Left lung (tissue), 10 donors: ENCODE results near the gene LGI4. TPM values are rescaled to one million over a fixed set of nuclear protein-coding genes. Genes with fewer than 3 reads are reported as not detected.

ENCODE experiments used
- ATAC-seq: fragments of 200-7000 bp; cut with Tn5 transposase; one replicate; pipeline ENCODE4 v1.9.1; 2020; ENCODE audit warnings: moderate library complexity
- DNase-seq, 4 donors: peaks; one replicate each; pipeline ENCODE4 v3.0.0-alpha.2; 2013 to 2020
- H3K27ac ChIP-seq, 2 donors: fragments of 200-600 bp; sonication (generic) in 1 of 2; one replicate each; pipeline versions ENCODE4 v1.5.0 to v1.8.0; 2020 to 2021
- H3K27me3 ChIP-seq, 2 donors: fragments of 200-600 bp; sonication (generic) in 1 of 2; one replicate each; pipeline versions ENCODE4 v1.5.0 to v1.8.0; 2020 to 2021
- H3K36me3 ChIP-seq, 2 donors: fragments of 200-600 bp; sonication (generic) in 1 of 2; one replicate each; pipeline versions ENCODE4 v1.5.0 to v1.8.0; 2020 to 2021
- H3K4me1 ChIP-seq, 2 donors: fragments of 200-600 bp; one replicate each; pipeline ENCODE4 v1.8.0; 2021
- H3K4me3 ChIP-seq, 2 donors: fragments of 200-600 bp; sonication (generic) in 1 of 2; one replicate each; pipeline versions ENCODE4 v1.5.0 to v1.8.0; 2020 to 2021; ENCODE audit warnings: mild to moderate bottlenecking in 1 of 2
- H3K9me3 ChIP-seq, 2 donors: fragments of 200-600 bp; sonication (generic) in 1 of 2; one replicate each; pipeline versions ENCODE4 v1.5.0 to v1.8.0; 2020 to 2021
- CTCF ChIP-seq, 2 donors: fragments of 200-600 bp; sonication (generic) in 1 of 2; IDR thresholded peaks; one replicate each; pipeline versions ENCODE4 v1.5.0 to v1.8.0; 2021; ENCODE audit warnings: antibody characterized with exemption in 2 of 2
- intact Hi-C, 2 donors: fragments of 100-400 bp; cut with DNase I; formaldehyde crosslinking; loops; one replicate each; pipeline versions ENCODE4 v1.11.2 to v1.14.2; 2022
- polyA plus RNA-seq, 6 donors: library from polyadenylated mRNA; unstranded; fragments of 120-200 nt; gene quantifications; one replicate each; pipeline ENCODE4 v1.2.1, GENCODE V29; 2013; ENCODE audit not compliant: insufficient read length in 6 of 6
- total RNA-seq, 2 donors: library from RNA; stranded (reverse); fragmentation: NEBNext Ultra II Directional; extraction: Animal tissue kit (Norgen Biotek cat#: 25700); gene quantifications; one replicate each; pipeline ENCODE4 v1.2.1, GENCODE V29; 2021
- donor health status: DM: no; HTN: yes; CAD: no.
- donor health status: DM: no; HTN: no; CAD: no.

Gene LGI4
- total and polyA plus RNA-seq, 8 donors, result 1.8 to 3.4 (median 2.7) TPM

- no peaks in the 10 kb centered on the region for H3K36me3 ChIP-seq
- peaks cover 0 to 4% of the 10 kb centered on the region in 2 donors for H3K4me1 ChIP-seq
- no peak overlapping the region for H3K4me3 ChIP-seq
- TF ChIP-seq CTCF (IDR thresholded peaks at IDR 0.05), result no peak
- H3K9me3 ChIP-seq, result no peaks in the 10 kb centered on the region
- ATAC-seq (no peak), DNase-seq (no peak)
- intact Hi-C loops, result no loop called here
- H3K27me3 ChIP-seq, result peaks cover 0 to 19% of the 10 kb centered on the region in 2 donors
- H3K27ac ChIP-seq, result no peak overlapping the region
Measured at GRCh38 chr19:35088131-35088913, 46.5 kb downstream of the LGI4 start.

GRCh38 chr19:35087393-35087792 is 47.5 kb downstream of the LGI4 start:
- no peak overlapping the region for H3K4me3 ChIP-seq
- no peak overlapping the region for H3K27ac ChIP-seq
- H3K27me3 ChIP-seq, result peaks cover 0 to 19% of the 10 kb centered on the region in 2 donors
- no peaks in the 10 kb centered on the region for H3K36me3 ChIP-seq
- H3K4me1 ChIP-seq, result peaks cover 0 to 4% of the 10 kb centered on the region in 2 donors
- intact Hi-C loops, result no loop called here
- ATAC-seq, result no peak
- DNase-seq, result peak in 1 of 4 donors; percentile 13
- TF ChIP-seq CTCF (IDR thresholded peaks at IDR 0.05), result no peak
- no peaks in the 10 kb centered on the region for H3K9me3 ChIP-seq

GRCh38 chr19:35086455-35086854 is 48.4 kb downstream of the LGI4 start:
- Histone ChIP-seq H3K36me3 (no peaks in the 10 kb centered on the region), H3K9me3 (no peaks in the 10 kb centered on the region), H3K27me3 (peaks cover 0 to 18% of the 10 kb centered on the region in 2 donors), H3K4me1 (peaks cover 0 to 4% of the 10 kb centered on the region in 2 donors), H3K27ac (no peak overlapping the region), H3K4me3 (no peak overlapping the region)
- ATAC-seq (no peak), DNase-seq (no peak)
- no peak for TF ChIP-seq CTCF (IDR thresholded peaks at IDR 0.05)
- intact Hi-C loops, result no loop called here

- Histone ChIP-seq H3K27me3 (peaks cover 0 to 13% of the 10 kb centered on the region in 2 donors), H3K4me3 (no peak overlapping the region), H3K27ac (no peak overlapping the region), H3K36me3 (no peaks in the 10 kb centered on the region), H3K9me3 (no peaks in the 10 kb centered on the region), H3K4me1 (peaks cover 0 to 4% of the 10 kb centered on the region in 2 donors)
- intact Hi-C loops, result no loop called here
- ATAC-seq (no peak), DNase-seq (peak in 1 of 4 donors; percentile 3)
- no peak for TF ChIP-seq CTCF (IDR thresholded peaks at IDR 0.05)
Measured at GRCh38 chr19:35085947-35086346, 48.9 kb downstream of the LGI4 start.

- intact Hi-C loops, result no loop called here
- Histone ChIP-seq H3K27me3 (no peaks in the 10 kb centered on the region), H3K4me3 (no peak overlapping the region), H3K36me3 (no peaks in the 10 kb centered on the region), H3K9me3 (no peaks in the 10 kb centered on the region), H3K4me1 (no peaks in the 10 kb centered on the region), H3K27ac (no peak overlapping the region)
- no peak for TF ChIP-seq CTCF (IDR thresholded peaks at IDR 0.05)
- DNase-seq, result peak in 1 of 4 donors; percentile 49
- no peak for ATAC-seq
Measured at GRCh38 chr19:35084509-35084762, 50.4 kb downstream of the LGI4 start.
